Activated T-cell treated with anti-CD3 and anti-CD28 coated beads, Interleukin-2, amount 50 U/mL, for 24 hours (primary cell): ENCODE measurements around the gene SMIM27.
"Not testable (repeated sequence)": the region's sequence is repeated elsewhere in the genome, so short reads cannot be mapped to it uniquely, and the experiment has no call there.

Experiments
- DNase-seq: peaks from one replicate; pipeline ENCODE4 v3.0.0-alpha.2; 2020
- H3K27ac Mint-ChIP-seq: 2 replicates; pipeline ENCODE4 v1.8.0; 2020; ENCODE audit warnings: mild to moderate bottlenecking, mixed read lengths
- H3K27me3 Mint-ChIP-seq: 2 replicates; pipeline ENCODE4 v1.8.0; 2020; ENCODE audit warnings: mixed read lengths
- H3K36me3 Mint-ChIP-seq: 2 replicates; pipeline ENCODE4 v1.8.0; 2020; ENCODE audit warnings: low read depth, mixed read lengths
- H3K4me1 Mint-ChIP-seq: 2 replicates; pipeline ENCODE4 v1.8.0; 2020; ENCODE audit warnings: low read depth, mixed read lengths
- H3K4me3 Mint-ChIP-seq: 2 replicates; pipeline ENCODE4 v1.8.0; 2020; ENCODE audit warnings: mild to moderate bottlenecking, moderate library complexity, mixed read lengths
- H3K9me3 Mint-ChIP-seq: 2 replicates; pipeline ENCODE4 v1.8.0; 2020; ENCODE audit warnings: mixed read lengths

Gene SMIM27, protein sequence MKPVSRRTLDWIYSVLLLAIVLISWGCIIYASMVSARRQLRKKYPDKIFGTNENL

DNA sequence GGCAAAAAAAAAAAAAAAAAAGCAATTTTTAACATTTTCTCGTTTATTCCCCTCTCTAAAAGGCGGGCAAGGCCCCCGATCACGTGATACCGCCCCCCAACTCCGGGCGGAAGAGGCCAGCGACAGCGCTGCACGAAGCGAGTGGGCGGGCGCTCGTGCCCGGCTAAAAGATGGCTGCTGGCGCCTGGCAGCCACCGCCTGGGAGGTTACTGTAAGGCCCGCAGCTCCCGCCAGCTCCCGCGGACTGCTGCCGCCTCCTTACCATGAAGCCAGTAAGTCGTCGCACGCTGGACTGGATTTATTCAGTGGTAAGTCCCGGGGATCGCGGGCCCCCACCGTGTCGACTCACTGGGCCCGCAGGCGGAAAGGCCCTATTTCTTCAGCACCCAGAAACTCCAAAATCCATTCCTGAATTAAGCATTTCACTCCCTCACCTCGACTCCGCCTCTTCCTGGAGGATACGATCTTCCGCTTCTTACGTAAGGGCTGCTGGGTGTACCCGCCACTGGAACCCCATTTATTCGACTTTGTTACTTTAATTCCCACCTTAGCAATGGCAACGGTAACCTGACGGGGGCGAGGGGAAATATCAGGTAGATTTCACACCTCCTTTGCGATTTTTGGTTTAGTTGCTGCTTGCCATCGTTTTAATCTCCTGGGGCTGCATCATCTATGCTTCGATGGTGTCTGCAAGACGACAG is at the start of gene SMIM27, which contains the start of gene TOPORS:
Gene SMIM27, plus strand, starts transcription at position 156 of the 701 bp plus-strand sequence. Its CDS starts 108 bp downstream, at position 264.
Gene TOPORS, minus strand, starts transcription at position 415 of the 701 bp plus-strand sequence. Its CDS starts 150 bp downstream, at position 265.
- peaks cover 46% of the 10 kb centered on the region for H3K4me1 Mint-ChIP-seq
- no peaks in the 10 kb centered on the region for H3K9me3 Mint-ChIP-seq
- H3K36me3 Mint-ChIP-seq = peaks cover 73% of the 10 kb centered on the region

DNA sequence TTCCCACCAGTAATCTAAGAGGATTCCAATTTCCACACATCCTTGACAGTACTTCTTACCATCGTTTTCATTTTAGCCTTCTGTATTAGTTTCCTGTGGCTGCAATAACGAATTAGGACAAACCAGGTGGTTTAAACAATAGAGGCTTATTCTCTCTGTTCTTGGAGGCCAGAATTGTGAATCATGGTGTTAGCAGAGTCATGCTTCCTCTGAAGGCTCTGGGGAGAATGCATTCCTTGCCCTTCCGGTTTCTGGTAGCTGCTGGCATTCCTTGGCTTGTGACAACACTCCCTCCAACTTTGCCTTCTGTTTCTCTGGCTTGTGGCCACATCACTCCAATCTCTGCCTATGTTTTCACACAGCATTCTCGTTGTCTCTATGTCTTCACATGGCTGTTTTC is 49.7 kb upstream of the SMIM27 start:
- Mint-ChIP-seq H3K27ac (peak overlapping the region; percentile 35), H3K4me3 (no peak overlapping the region), H3K36me3 (peaks cover 33% of the 10 kb centered on the region), H3K4me1 (peaks cover 1% of the 10 kb centered on the region), H3K9me3 (no peaks in the 10 kb centered on the region), H3K27me3 (no peaks in the 10 kb centered on the region)
- DNase-seq = no peak

More for the DNA sequence above, at the start of gene SMIM27, which contains the start of gene TOPORS:
- peak; percentile 93 for DNase-seq
- Mint-ChIP-seq H3K4me3 (peak within 1 kb of the TSS; percentile 94), H3K27ac (peak within 1 kb of the TSS; percentile 99), H3K27me3 (no peaks in the 10 kb centered on the region)

DNA sequence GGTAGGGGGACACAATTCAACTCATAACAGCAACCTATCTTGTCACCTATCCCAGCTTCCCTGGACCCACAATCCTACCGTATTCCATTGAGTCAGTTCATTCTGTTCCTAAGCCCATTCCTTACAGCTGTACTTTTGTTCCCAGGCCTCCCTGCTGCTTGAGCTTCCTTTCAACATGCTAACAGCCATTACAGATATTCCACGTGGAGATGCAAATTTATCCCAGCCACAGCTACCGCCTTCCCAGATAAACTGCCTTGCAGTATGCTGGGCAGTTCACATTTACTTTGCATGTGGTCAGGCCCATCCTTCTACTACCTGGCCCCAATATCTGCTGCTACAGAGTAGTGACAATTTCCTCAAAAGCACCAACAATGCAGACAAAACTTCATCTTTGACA is 49.1 kb upstream of the SMIM27 start:
- H3K4me1 Mint-ChIP-seq = peaks cover 1% of the 10 kb centered on the region
- H3K27me3 Mint-ChIP-seq = no peaks in the 10 kb centered on the region
- no peak for DNase-seq
- H3K36me3 Mint-ChIP-seq = peaks cover 29% of the 10 kb centered on the region
- H3K4me3 Mint-ChIP-seq = no peak overlapping the region
- H3K9me3 Mint-ChIP-seq = no peaks in the 10 kb centered on the region
- peak overlapping the region; percentile 19 for H3K27ac Mint-ChIP-seq

DNA sequence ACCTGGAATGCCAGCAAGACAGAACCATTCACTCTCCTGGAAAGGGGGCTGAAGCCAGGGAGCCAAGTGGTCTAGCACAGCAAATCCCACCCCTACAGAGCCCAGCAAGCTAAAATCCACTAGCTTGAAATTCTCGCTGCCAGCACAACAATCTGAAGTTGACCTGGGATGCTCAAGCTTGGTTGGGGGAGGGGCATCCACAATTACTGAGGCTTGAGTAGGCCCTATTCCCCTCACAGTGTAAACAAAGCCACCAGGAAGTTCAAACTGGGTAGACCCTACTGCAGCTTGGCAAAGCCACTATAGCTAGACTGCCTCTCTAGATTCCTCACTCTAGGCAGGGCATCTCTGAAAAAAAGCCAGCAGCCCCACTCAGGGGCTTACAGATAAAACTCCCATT is 43.4 kb upstream of the SMIM27 start:
- H3K27me3 Mint-ChIP-seq = no peaks in the 10 kb centered on the region
- no peak overlapping the region for H3K4me3 Mint-ChIP-seq
- peaks cover 7% of the 10 kb centered on the region for H3K9me3 Mint-ChIP-seq
- peaks cover 41% of the 10 kb centered on the region for H3K4me1 Mint-ChIP-seq
- no peak for DNase-seq
- peaks cover 5% of the 10 kb centered on the region for H3K36me3 Mint-ChIP-seq
- no peak overlapping the region for H3K27ac Mint-ChIP-seq

DNA sequence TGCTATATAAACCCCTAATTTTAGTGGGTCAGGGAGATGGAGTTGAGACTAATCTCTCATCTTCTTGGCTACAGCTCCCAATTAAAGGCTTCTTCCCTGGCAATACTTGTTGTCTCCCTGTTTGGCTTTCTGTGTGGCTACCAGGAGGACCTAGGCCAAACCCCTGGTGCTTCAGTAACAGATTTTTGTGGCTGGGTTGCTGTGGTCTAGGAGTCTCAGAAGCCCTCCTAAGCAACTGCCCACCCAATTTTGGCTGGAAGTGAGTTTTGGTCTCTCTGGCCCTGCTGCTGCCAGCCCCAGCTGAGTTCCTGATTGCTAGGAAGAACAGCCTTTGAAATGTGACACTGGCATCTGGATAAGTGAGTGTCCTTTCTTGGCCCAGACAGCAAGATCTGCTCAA is 35.9 kb upstream of the SMIM27 start:
- DNase-seq = no peak
- Mint-ChIP-seq H3K4me3 (no peak overlapping the region), H3K27ac (no peak overlapping the region), H3K4me1 (peaks cover 42% of the 10 kb centered on the region), H3K9me3 (peaks cover 8% of the 10 kb centered on the region), H3K27me3 (no peaks in the 10 kb centered on the region), H3K36me3 (peaks cover 55% of the 10 kb centered on the region)

DNA sequence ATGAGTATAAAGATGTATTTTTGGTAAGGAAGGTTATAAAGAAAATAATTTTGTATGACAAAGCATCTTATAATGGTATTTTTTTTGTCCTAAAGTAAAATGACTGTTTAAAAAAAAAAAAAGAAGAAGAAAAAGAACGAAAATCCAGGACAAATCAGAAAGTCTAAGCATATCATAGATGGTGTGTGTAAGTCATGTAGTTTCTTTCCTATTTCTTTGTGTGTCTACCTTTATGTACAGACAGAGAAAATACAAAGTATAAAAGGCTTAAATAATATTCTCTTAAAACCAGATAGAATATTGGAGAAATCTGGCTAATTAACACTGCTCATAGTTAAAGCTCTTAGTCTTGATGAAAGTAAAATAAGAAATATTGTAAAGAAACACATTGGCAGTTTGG is 33.9 kb upstream of the SMIM27 start:
- no peak overlapping the region for H3K27ac Mint-ChIP-seq
- no peak for DNase-seq
- peaks cover 72% of the 10 kb centered on the region for H3K36me3 Mint-ChIP-seq
- H3K4me1 Mint-ChIP-seq = peaks cover 44% of the 10 kb centered on the region
- H3K27me3 Mint-ChIP-seq = no peaks in the 10 kb centered on the region
- H3K4me3 Mint-ChIP-seq = no peak overlapping the region
- H3K9me3 Mint-ChIP-seq = peaks cover 6% of the 10 kb centered on the region

DNA sequence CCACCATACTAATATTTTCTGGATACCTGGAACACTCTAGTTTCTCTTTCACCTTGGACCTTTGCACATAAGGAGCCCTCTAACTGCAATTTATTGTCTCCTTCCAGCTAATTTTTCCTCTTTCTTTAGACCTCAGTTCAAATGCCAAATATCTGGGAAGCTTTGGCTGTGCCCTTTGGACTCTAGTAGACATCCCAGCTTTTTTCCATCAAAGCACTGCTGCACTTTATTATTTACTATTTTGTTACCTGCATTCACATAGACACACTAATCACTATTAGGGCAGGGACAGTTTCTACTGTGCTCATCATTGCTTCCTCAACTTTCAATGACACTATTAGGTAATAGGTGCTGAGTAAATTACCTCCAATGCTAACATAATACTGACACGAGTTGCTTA is 28.2 kb upstream of the SMIM27 start:
- Mint-ChIP-seq H3K36me3 (peaks cover 42% of the 10 kb centered on the region), H3K27ac (no peak overlapping the region), H3K9me3 (no peaks in the 10 kb centered on the region), H3K4me1 (peaks cover 52% of the 10 kb centered on the region), H3K27me3 (no peaks in the 10 kb centered on the region), H3K4me3 (no peak overlapping the region)
- no peak for DNase-seq

DNA sequence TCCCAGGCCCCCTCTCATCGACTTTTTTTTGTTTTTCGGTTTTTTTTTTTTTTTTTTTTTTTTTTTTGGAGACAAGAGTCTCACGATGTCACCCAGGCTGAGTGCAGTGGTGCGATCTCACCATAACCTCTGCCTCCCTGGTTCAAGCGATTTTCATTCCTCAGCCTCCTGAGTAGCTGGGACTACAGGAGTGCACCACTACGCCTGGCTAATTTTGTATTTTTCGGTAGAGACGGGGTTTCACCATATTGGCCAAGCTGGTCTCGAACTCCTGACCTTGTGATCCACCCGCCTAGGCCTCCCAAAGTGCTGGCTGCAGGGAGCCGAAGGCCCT is 27.6 kb upstream of the SMIM27 start:
- Mint-ChIP-seq H3K27ac (peak overlapping the region; percentile 54), H3K4me1 (peaks cover 51% of the 10 kb centered on the region), H3K4me3 (peak overlapping the region; percentile 91), H3K36me3 (peaks cover 39% of the 10 kb centered on the region)
- not testable (repeated sequence) for H3K9me3 Mint-ChIP-seq, DNase-seq, H3K27me3 Mint-ChIP-seq

DNA sequence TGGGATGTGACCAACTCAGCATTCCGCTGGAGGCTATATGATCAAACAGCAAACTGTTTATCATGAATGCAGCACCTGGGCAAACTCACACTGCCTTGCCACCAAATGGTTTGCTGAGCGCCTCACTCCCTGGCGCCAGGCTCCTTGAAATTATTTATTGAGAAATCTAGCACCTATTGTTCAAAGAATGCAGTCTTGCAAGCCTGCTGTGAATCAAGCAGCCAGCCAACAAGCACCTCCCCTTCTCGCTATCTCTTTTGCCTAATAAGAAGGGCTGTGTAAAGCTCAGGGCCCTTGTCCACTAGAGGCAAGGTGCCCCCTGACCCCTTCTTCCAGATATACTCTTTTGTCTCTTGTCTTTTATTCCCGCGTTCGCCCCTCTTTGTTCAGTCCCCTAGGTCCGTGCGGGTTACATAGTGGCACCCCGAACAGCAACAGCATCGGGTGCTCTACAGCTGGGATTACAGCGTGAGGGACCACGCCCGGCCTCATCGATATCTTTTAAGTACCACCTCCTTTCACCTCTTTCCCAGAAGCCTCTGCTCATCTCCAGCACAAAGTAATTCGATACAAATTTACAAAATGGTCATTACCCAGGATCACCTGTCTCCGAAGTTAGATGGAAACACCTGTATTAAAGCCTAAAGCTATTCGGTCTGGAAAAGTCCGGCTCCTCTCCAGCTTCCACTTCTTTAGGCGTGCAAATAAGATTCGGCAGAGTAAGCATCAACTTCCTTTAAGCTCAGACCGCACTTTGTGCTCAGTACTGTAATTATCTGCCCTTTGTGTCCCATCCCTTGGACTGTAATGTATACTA is 27.0 kb upstream of the SMIM27 start:
- peak; percentile 47 for DNase-seq
- H3K9me3 Mint-ChIP-seq = no peaks in the 10 kb centered on the region
- H3K27me3 Mint-ChIP-seq = no peaks in the 10 kb centered on the region
- peaks cover 37% of the 10 kb centered on the region for H3K36me3 Mint-ChIP-seq
- H3K4me1 Mint-ChIP-seq = peaks cover 51% of the 10 kb centered on the region
- H3K4me3 Mint-ChIP-seq = peak overlapping the region; percentile 91
- peak overlapping the region; percentile 93 for H3K27ac Mint-ChIP-seq

DNA sequence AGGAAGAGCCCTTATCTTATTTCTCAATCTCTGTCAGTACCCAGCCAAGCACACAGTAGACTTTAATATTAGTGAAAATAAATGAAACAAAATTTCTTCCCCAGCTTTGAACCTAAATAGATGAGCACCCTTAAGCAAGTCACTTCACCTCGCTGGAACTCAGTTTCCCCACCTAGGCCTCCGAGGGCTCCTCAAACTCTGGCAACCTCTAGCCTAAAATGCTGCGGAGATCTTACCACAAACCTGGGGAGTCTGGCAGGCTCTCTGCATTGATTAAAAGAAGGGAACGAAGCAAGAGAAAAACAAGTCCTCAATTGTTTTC is 26.5 kb upstream of the SMIM27 start:
- no peaks in the 10 kb centered on the region for H3K9me3 Mint-ChIP-seq
- peak overlapping the region; percentile 91 for H3K4me3 Mint-ChIP-seq
- peak overlapping the region; percentile 93 for H3K27ac Mint-ChIP-seq
- H3K36me3 Mint-ChIP-seq = peaks cover 33% of the 10 kb centered on the region
- no peak for DNase-seq
- no peaks in the 10 kb centered on the region for H3K27me3 Mint-ChIP-seq
- peaks cover 49% of the 10 kb centered on the region for H3K4me1 Mint-ChIP-seq

DNA sequence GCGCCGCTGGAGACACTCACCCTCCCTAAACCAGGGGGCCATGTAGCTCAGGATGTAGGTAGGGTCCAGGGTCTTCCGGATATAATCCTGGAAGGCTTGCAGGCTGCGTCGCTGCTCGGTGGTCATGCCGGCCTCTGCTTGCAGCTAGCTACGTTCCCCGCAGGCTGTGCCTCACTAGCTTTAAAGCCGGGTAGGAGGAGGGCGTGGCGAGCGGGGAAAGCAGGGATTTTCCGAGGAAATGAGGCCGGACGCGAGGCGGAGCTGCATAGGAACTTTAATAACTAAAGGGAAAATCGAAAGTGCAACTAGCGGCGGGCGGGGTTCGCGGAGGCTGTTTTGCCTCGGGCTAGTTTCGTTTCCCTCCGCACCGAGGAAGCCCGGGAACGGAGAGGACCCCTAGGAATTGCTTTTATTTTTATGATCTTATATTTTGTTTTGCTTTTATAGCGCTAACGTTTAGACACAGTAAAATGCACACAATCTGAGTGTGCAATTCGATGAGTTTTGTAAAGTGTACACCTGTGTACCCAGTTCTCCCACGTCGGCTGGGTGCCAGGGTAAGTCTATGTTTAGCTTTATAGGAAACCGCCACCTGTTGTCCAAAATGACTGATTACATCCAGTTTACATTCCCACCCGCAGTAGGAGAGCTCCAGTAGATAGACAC is 26.0 kb upstream of the SMIM27 start, which contains the start of gene RIGI:
Gene RIGI, minus strand, starts transcription at position 156 of the 666 bp plus-strand sequence. Its CDS starts 30 bp downstream, at position 126.
- Mint-ChIP-seq H3K36me3 (peaks cover 37% of the 10 kb centered on the region), H3K9me3 (no peaks in the 10 kb centered on the region), H3K27me3 (no peaks in the 10 kb centered on the region), H3K4me1 (peaks cover 49% of the 10 kb centered on the region), H3K4me3 (peak within 1 kb of the TSS; percentile 91), H3K27ac (peak within 1 kb of the TSS; percentile 93)
- peak; percentile 80 for DNase-seq

DNA sequence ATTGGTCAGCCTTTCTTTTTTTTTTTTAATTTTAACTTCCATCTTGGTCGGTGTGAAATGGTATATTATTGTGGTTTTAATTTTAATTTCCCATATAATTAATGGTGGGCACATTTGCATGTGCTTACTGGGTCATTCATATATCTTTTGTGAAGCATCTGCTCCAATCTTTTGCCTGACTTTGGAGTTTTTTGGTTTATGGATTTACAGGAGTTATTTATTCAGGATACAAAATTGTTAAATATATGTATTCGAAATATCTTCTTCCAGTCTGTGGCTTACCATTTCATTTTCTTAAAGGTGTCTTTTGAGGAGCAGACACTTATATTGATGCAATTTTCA is 25.4 kb upstream of the SMIM27 start:
- Mint-ChIP-seq H3K4me3 (peak overlapping the region; percentile 91), H3K36me3 (peaks cover 32% of the 10 kb centered on the region), H3K27me3 (no peaks in the 10 kb centered on the region), H3K9me3 (no peaks in the 10 kb centered on the region), H3K4me1 (peaks cover 44% of the 10 kb centered on the region), H3K27ac (peak overlapping the region; percentile 93)
- DNase-seq = no peak

DNA sequence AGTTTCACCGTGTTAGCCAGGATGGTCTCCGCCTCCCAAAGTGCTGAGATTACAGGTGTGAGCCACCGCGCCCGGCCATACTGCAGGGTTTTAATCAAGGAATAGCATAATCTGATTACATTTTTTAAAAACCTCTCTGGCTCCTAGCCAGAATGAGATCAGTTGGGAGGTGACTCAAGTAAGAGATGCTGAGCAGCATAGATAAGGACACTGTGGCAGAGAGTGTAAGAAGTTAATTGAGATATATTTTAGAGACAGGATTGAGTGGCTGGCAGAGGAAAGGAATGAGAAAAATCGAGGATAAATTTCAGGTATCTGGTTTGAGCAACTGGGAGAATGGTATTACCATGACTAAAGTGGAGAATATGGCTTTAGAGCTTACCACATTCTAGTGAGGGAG is 18.8 kb upstream of the SMIM27 start:
- DNase-seq = no peak
- Mint-ChIP-seq H3K4me3 (no peak overlapping the region), H3K9me3 (no peaks in the 10 kb centered on the region), H3K4me1 (no peaks in the 10 kb centered on the region), H3K27ac (no peak overlapping the region), H3K36me3 (peaks cover 15% of the 10 kb centered on the region), H3K27me3 (no peaks in the 10 kb centered on the region)

DNA sequence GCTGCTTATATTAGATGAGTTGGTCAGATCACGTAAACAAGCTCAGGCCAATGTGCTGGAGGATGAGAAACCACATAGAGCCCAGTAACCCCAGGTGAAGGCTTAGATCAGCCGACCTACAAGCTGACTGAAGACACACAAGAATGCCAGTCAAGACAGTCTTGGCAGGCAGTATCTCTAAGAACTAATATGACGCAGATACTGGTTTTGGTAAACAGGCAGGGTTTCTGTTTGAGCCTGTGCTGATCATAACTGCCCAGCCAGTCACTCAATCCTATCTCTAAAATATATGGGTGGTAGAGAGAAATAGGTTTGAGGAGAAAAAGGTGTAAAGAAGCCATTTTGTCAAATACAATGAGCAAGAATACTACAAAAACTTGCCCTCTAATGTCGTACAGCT is 18.3 kb upstream of the SMIM27 start:
- Mint-ChIP-seq H3K9me3 (no peaks in the 10 kb centered on the region), H3K27ac (no peak overlapping the region), H3K4me1 (no peaks in the 10 kb centered on the region), H3K27me3 (no peaks in the 10 kb centered on the region), H3K36me3 (peaks cover 15% of the 10 kb centered on the region), H3K4me3 (no peak overlapping the region)
- no peak for DNase-seq
